SHP77 treated with DMSO at 0.1 percent for 48 hours (cell line): ENCODE data around the gene C1orf159.
A peak's percentile ranks its signal among the peaks of the same experiment; 100 is the strongest.
"Not testable (repeated sequence)": the region's sequence is repeated elsewhere in the genome, so short reads cannot be mapped to it uniquely, and the experiment has no call there.

Experiments
- DNase-seq: peaks from one replicate; lab custom pipeline; 2025; lab: John Stamatoyannopoulos, UW

Gene C1orf159

DNA sequence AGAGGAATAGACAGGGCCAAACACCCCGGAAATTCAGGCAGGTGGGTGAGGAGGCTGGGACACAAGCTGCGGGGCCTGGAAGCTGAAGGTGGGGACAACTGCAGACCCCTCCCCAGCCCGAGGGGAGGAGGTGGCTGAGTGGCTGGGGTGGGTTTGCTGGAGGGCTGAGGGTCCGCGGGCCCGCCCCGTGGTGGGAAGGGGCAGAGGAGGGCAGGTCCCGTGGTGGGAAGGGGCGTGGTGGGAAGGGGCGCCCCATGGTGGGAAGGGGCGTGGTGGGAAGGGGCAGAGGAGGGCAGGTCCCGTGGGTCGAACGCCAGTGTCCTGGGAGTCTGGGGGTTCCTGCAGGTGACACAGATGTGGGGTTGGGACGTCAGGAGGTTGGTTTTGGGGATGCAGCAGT is 33.5 kb upstream of the C1orf159 start:
- no peak for DNase-seq

DNA sequence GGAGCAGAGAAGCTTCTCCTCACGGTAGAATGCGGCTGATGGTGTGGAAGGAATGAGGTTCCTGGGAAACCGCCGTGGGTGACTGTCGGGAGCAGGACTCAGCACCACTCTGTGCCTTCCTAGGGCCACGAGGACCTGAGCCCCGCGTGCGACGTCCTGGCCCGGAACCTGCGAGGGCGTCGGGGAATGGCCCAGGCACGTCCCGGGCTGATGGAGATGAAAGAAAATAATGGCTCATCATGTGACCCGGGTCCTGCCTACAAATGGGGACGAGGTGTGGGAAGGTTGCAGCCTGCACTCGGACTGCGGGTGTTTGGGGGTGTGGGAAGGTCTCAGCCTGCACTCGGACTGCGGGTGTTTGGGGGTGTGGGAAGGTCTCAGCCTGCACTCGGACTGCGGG is 32.7 kb upstream of the C1orf159 start:
- DNase-seq: no peak

GRCh38 chr1:1148061-1148460 is 32.2 kb upstream of the C1orf159 start:
- no peak for DNase-seq

GRCh38 chr1:1146596-1146995 is 30.7 kb upstream of the C1orf159 start:
- no peak for DNase-seq

DNA sequence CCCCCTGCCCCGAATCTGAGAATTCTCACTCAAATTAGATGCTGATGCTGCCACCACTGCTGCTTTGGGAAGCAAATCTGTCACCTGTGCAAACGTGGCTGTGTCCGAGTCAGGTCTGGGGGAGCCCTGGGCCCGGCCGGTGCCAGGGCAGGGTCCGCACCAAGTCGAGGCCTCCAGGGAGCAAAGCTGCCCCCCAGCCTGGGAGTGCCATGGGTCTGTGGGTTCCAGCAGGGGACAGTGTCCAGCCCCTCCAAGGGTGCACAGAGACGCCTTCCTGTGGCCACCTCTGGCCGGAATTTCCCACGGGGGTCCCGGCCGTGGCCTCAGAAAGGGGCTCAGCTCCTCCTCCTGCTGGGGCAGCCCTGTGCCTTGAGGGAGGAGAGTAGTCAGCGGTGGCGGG is 30.1 kb upstream of the C1orf159 start:
- DNase-seq: no peak

DNA sequence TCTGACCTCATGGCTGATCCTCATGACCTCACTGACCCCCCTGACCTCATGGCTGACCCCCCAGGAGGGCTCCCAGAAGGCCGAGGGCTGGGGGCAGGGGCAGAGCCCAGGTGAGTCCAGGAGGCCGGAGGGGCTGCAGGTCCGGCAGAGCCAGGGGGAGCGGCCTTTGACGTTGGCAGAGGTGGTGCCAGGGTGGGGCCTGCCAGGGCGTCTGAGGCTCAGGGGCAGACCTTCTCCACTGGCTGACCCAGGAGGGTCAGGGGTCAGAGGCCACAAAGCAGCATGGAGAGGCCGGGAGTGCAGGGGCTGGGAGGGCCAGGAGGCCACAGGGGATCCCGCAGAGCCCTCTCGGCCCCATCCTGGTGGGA is 29.6 kb upstream of the C1orf159 start:
- no peak for DNase-seq

DNA sequence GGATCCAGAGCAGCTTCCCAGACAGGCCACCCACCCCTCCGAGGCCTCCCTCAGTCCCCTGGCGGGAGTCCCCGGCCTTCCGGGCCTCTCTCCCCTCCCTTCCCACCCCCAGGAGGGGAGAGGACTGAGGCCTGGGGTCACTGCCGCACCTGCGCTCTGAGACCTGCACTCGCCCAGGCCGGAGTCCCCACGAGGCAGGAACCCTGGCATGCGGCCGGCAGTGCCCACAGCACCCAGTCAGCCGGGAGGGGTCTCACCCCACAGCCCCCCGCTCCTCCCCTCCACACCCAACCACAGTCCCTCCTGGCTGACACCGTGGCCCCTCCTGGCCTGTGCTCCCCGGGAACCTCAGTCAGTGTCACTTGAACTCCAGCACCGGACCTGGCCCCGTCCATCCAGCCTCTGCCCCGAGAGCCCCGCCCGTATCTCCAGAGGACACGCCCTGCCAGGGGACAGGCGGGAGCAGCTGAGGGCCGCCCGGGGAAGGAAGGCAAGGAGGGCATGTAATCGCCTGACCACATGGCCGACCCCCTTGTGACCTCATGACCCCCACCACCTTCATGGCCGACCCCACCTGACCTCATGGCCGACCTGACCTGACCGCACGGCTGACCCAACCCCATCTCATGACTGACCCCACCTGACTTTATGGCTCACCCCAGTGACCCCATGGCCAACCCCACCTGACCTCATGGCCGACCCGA is 29.1 kb upstream of the C1orf159 start:
- DNase-seq: no peak

GRCh38 chr1:1144122-1144842 is 28.4 kb upstream of the C1orf159 start:
- peak; percentile 43 for DNase-seq

- DNase-seq: no peak
Observed at GRCh38 chr1:1143636-1144035, 27.7 kb upstream of the C1orf159 start.

- DNase-seq: no peak
Observed at GRCh38 chr1:1142844-1143243, 27.0 kb upstream of the C1orf159 start.

- DNase-seq: not testable (repeated sequence)
Observed at GRCh38 chr1:1142352-1142751, 26.5 kb upstream of the C1orf159 start.

DNA sequence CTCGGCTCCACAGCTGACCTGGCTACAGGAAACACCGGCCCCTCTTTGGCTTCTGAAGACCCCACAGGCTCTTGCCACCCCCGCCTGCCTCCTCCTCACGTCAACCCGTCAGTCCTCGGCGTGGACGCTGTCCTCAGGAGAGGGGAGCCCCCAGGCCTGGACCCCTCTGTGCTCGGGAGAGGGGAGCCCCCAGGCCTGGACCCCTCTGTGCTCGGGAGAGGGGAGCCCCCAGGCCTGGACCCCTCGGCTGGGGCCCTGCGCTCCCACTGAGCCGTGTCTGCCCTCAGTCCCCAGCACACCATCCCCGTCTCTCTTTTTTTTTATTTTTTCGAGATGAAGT is 26.0 kb upstream of the C1orf159 start:
- DNase-seq: no peak

DNA sequence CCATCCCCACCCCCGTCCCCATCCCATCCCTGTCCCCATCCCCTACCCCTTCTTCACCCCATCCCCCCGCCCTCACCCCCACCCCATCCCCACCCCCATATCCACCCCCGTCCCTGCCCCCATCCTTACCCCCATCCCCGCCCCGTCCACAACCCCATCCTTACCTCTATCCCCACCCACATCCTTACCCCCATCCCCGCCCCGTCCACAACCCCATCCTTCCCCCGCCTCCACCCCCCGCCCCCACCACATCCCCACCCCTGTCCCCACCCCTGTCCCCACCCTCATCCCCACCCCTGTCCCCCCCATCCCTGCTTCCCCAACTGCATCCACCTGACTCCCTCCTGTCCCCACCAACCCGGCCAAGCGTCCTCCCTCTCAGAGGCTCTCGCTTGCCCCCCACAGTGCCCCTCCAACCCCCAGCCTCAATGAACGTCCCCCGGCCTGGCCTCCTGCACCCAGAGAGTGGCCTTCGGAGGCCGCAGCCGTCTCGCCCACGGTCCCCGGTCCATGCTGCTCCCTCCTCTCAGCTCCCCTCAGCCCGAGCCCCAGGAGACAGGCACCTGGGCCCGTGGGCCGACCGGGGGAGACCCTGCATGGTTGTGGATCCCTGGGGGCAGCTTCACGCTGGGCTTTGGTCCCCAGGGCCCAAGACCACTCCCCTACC is 25.5 kb upstream of the C1orf159 start:
- no peak for DNase-seq

- no peak for DNase-seq
Observed at GRCh38 chr1:1140673-1141072, 24.8 kb upstream of the C1orf159 start.

GRCh38 chr1:1137256-1138045 is 21.6 kb upstream of the C1orf159 start:
- DNase-seq: no peak

DNA sequence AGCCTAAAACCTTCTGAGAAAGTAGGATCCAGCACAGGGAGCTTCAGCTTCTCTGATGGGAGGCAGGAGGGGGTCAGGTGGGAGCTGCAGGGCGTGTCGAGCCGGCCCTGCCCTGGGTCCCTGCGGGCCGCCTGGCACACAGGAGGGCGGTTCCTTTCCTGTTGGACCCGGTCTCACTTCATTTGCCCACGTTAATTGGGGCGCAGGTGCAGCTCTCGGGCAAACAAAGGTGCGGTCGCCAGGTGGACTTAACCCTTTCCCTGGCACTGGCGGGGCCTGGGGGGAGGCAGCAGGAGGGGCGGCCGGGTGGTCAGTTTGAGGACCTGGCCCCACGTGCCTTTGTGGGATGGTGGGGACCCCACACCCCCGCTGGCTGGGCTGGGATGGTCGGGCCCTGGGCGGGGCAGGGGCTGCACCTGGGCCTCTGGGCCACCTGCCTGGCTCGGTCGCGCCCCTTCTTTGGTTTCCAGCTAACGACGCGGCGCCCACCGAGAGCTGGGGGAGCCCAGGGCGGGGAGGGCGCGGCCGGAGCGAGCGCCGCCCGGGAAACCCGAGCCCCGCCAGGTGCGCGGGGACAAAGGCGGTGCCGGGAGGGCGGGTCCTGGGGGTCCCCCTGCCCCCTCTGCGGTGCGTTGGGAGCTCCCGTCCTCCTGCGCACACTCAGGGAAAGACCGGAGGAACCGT is 20.8 kb upstream of the C1orf159 start:
- DNase-seq: no peak

GRCh38 chr1:1135339-1136136 is 19.6 kb upstream of the C1orf159 start:
- no peak for DNase-seq

GRCh38 chr1:1134300-1134970 is 18.5 kb upstream of the C1orf159 start:
- DNase-seq: no peak

GRCh38 chr1:1132956-1133750 is 17.3 kb upstream of the C1orf159 start:
- DNase-seq: no peak
